HG03196 (cell line): Measurements from ENCODE around the gene GRIA3.
"Not testable (repeated sequence)": the region's sequence is repeated elsewhere in the genome, so short reads cannot be mapped to it uniquely, and the experiment has no call there.

Source experiments
- ATAC-seq: cut with Tn5 transposase; IDR thresholded peaks from one replicate; pipeline ENCODE4 v1.9.1; 2021; ENCODE audit not compliant: unreplicated experiment

Gene GRIA3

GRCh38 chrX:123339221-123339905, 155.3 kb downstream of the GRIA3 start:
- ATAC-seq = no peak

- ATAC-seq = no peak
These were observed 156.6 kb downstream of the GRIA3 start for GRCh38 chrX:123340696-123341095.

- ATAC-seq = no peak
These were observed 164.4 kb downstream of the GRIA3 start for GRCh38 chrX:123348468-123348867.

- ATAC-seq = no peak
These were observed 166.1 kb downstream of the GRIA3 start for GRCh38 chrX:123350226-123350625.

- ATAC-seq = peak; percentile 95
These were observed 173.9 kb downstream of the GRIA3 start for GRCh38 chrX:123357941-123358340.

- peak; percentile 17 for ATAC-seq
These were observed 174.4 kb downstream of the GRIA3 start for GRCh38 chrX:123358457-123358856.

GRCh38 chrX:123361371-123361770, 177.3 kb downstream of the GRIA3 start:
- ATAC-seq = no peak

- ATAC-seq = not testable (repeated sequence)
These were observed 202.1 kb downstream of the GRIA3 start for GRCh38 chrX:123386196-123386595.

- no peak for ATAC-seq
These were observed 208.8 kb downstream of the GRIA3 start for GRCh38 chrX:123392921-123393320.

GRCh38 chrX:123399709-123400108, 215.6 kb downstream of the GRIA3 start:
- no peak for ATAC-seq

- ATAC-seq = no peak
These were observed 221.2 kb downstream of the GRIA3 start for GRCh38 chrX:123405231-123405630.

- no peak for ATAC-seq
These were observed 225.0 kb downstream of the GRIA3 start for GRCh38 chrX:123408821-123409737.

GRCh38 chrX:123422875-123423274, 238.8 kb downstream of the GRIA3 start:
- no peak for ATAC-seq

- peak; percentile 89 for ATAC-seq
These were observed 240.5 kb downstream of the GRIA3 start for GRCh38 chrX:123424546-123424945.

GRCh38 chrX:123425471-123425870, 241.4 kb downstream of the GRIA3 start:
- ATAC-seq = no peak

GRCh38 chrX:123425904-123426303, 241.8 kb downstream of the GRIA3 start:
- ATAC-seq = no peak

GRCh38 chrX:123432361-123433150, 248.5 kb downstream of the GRIA3 start:
- ATAC-seq = no peak

- ATAC-seq = no peak
These were observed 252.5 kb downstream of the GRIA3 start for GRCh38 chrX:123436512-123437136.

GRCh38 chrX:123439926-123440325, 255.8 kb downstream of the GRIA3 start:
- ATAC-seq = not testable (repeated sequence)

GRCh38 chrX:123442764-123443163, 258.7 kb downstream of the GRIA3 start:
- ATAC-seq = no peak

- ATAC-seq = no peak
These were observed 263.4 kb downstream of the GRIA3 start for GRCh38 chrX:123447506-123447905.
